HepG2 (cell line): Measurements from ENCODE around the gene MEIOB. TPM values are rescaled to one million over a fixed set of nuclear protein-coding genes. Genes with fewer than 3 reads are reported as not detected.

Experiments
- ATAC-seq: fragments of 200-7000 bp; cut with Tn5 transposase; 3 replicates; pipeline ENCODE4 v1.9.1; 2020; ENCODE audit warnings: mild to moderate bottlenecking, moderate library complexity
- BruUV-seq: library from RNA; stranded (reverse); fragments of 400-500 nt; replicated peaks from 2 replicates; lab custom pipeline; 2021; lab: Mats Ljungman, UMichigan
- CTCF ChIA-PET: fragments of 300-600 bp; formaldehyde crosslinking; extraction: SDS; loops from one replicate; lab custom pipeline; 2021; ENCODE audit warnings: low total read pairs, inconsistent platforms, low intra/inter-chr PET ratio; lab: Yijun Ruan, JAX
- POLR2A ChIA-PET: fragments of 350-600 bp; sonication (Branson Sonifier 250); formaldehyde crosslinking; loops from one replicate; lab custom pipeline; 2020; ENCODE audit warnings: antibody characterized with exemption, inconsistent platforms; lab: Yijun Ruan, JAX
- DNase-seq: peaks from one replicate; pipeline ENCODE4 v3.0.0-alpha.2; 2015; ENCODE audit warnings: low spot score
- FAIRE-seq: peaks from 3 replicates; lab custom pipeline; 2011; peaks lifted over from hg19 to GRCh38; lab: Jason Lieb, UNC
- H2AFZ ChIP-seq: one replicate; pipeline ENCODE4 v1.6.1; 2011; ENCODE audit warnings: low read length, inconsistent platforms
- H3K27ac ChIP-seq: fragments of 300-600 bp; 3 replicates; pipeline ENCODE4 v1.8.0; 2011; ENCODE audit warnings: mixed run types, mild to moderate bottlenecking, mixed read lengths, low read length, inconsistent platforms; ENCODE audit not compliant: insufficient read depth; ENCODE audit errors: extremely low read length
- H3K27me3 ChIP-seq, 2 experiments: fragments of 200-600 bp in 1 of 2; 2 replicates in 1 of 2; 3 replicates in 1 of 2; pipeline versions ENCODE4 v1.6.0 to v1.8.0; 2011; ENCODE audit warnings: low read length in 2 of 2, mild to moderate bottlenecking in 2 of 2, moderate library complexity in 2 of 2, inconsistent platforms in 1 of 2; ENCODE audit not compliant: insufficient read depth in 2 of 2, control insufficient read depth in 1 of 2
- H3K36me3 ChIP-seq, 2 experiments: fragments of 200-600 bp in 1 of 2; replicated peaks in 1 of 2; 2 replicates in 1 of 2; 3 replicates in 1 of 2; pipeline versions ENCODE4 v1.5.1 to v1.8.0; 2011; ENCODE audit warnings: low read length in 2 of 2, inconsistent platforms in 1 of 2; ENCODE audit not compliant: insufficient read depth in 2 of 2, control insufficient read depth in 1 of 2
- H3K4me1 ChIP-seq: 2 replicates; pipeline ENCODE4 v1.5.1; 2012; ENCODE audit warnings: low read length, inconsistent platforms; ENCODE audit not compliant: insufficient read depth
- H3K4me2 ChIP-seq: 2 replicates; pipeline ENCODE4 v1.6.0; 2011; ENCODE audit warnings: low read depth, low read length, inconsistent platforms
- H3K4me3 ChIP-seq, 3 experiments: fragments of 200-600 bp in 1 of 3; sonication (generic), shearing (Covaris generic) in 1 of 3; replicated peaks in 1 of 3; 2 replicates each; pipeline ENCODE4 v1.5.1; 2011 to 2016; ENCODE audit warnings: low read length in 3 of 3, inconsistent platforms in 2 of 3, low read depth in 2 of 3, mild to moderate bottlenecking in 2 of 3, control low read depth in 1 of 3, mixed read lengths in 1 of 3; ENCODE audit not compliant: insufficient read depth in 1 of 3
- H3K79me2 ChIP-seq: one replicate; pipeline ENCODE4 v1.6.1; 2011; ENCODE audit warnings: low read length, inconsistent platforms; ENCODE audit not compliant: insufficient read depth
- H3K9ac ChIP-seq: 2 replicates; pipeline ENCODE4 v1.6.0; 2011; ENCODE audit warnings: mild to moderate bottlenecking, low read depth, low read length, inconsistent platforms; ENCODE audit not compliant: insufficient read depth
- H3K9me3 ChIP-seq: 2 replicates; pipeline ENCODE4 v1.5.1; 2012; ENCODE audit warnings: mild to moderate bottlenecking, low read length
- H4K20me1 ChIP-seq: 2 replicates; pipeline ENCODE4 v1.6.0; 2011; ENCODE audit warnings: inconsistent platforms, mild to moderate bottlenecking, low read length, moderate library complexity; ENCODE audit not compliant: insufficient read depth
- KLF16 ChIP-seq, 2 experiments: sonication (generic) in 1 of 2; formaldehyde crosslinking in 1 of 2; IDR thresholded peaks; 2 replicates each; pipeline versions ENCODE4 v1.6.1 to v1.8.0; 2016 to 2023; ENCODE audit warnings: missing genetic modification reagents in 2 of 2, missing compliant biosample characterization in 1 of 2
- RXRA ChIP-seq: sonication (generic); formaldehyde crosslinking; IDR thresholded peaks from 2 replicates; pipeline ENCODE4 v1.5.1; 2020; ENCODE audit warnings: missing genetic modification reagents
- TCF12 ChIP-seq, 2 experiments: fragments of 450-650 bp in 1 of 2; sonication (generic) in 1 of 2; formaldehyde crosslinking in 1 of 2; IDR thresholded peaks; 2 replicates each; pipeline versions ENCODE4 v1.6.1 to v1.8.0; 2017 to 2022; ENCODE audit warnings: antibody characterized with exemption in 1 of 2, mild to moderate bottlenecking in 1 of 2, missing genetic modification reagents in 1 of 2, moderate library complexity in 1 of 2
- U2AF1 ChIP-seq: fragments of 200-400 bp; formaldehyde crosslinking; optimal IDR thresholded peaks from 2 replicates; pipeline ENCODE3; 2017; ENCODE audit warnings: mild to moderate bottlenecking, low read depth, low read length
- ZBTB38 ChIP-seq: sonication (generic); formaldehyde crosslinking; IDR thresholded peaks from 2 replicates; pipeline ENCODE4 v1.5.1; 2020; ENCODE audit warnings: mild to moderate bottlenecking, missing genetic modification reagents
- ZKSCAN5 ChIP-seq: sonication (generic); formaldehyde crosslinking; IDR thresholded peaks from 2 replicates; pipeline ENCODE4 v1.5.1; 2020; ENCODE audit warnings: mild to moderate bottlenecking, missing genetic modification reagents
- ZNF652 ChIP-seq: IDR thresholded peaks from 2 replicates; pipeline ENCODE4 v1.6.1; 2016; ENCODE audit warnings: low read depth, borderline replicate concordance
- ZNF724P ChIP-seq: sonication (generic); formaldehyde crosslinking; IDR thresholded peaks from 2 replicates; pipeline ENCODE4 v1.8.0; 2022; ENCODE audit warnings: missing genetic modification reagents, borderline replicate concordance
- WGBS: methylation state at CpG from one replicate; pipeline ENCODE4 v1.1.6; 2017; ENCODE audit warnings: low lambda C conversion rate; 5-methylcytosine and 5-hydroxymethylcytosine counted together
- in situ Hi-C: cut with HindIII; loops from 2 replicates; pipeline ENCODE4 v1.10.0; 2017; ENCODE audit warnings: low pct_unique_long_range_greater_than_20kb; ENCODE audit not compliant: extremely low pct_ligation_motif_present
- intact Hi-C: fragments of 100-400 bp; cut with micrococcal nuclease; formaldehyde crosslinking; loops from one replicate; pipeline ENCODE4 v1.10.0; 2022; ENCODE audit not compliant: unreplicated experiment
- polyA plus RNA-seq, 8 experiments: library from polyadenylated mRNA; depleted of rRNA in 3 of 8; stranded (reverse) in 7 of 8; unstranded in 1 of 8; fragments of >200 nt; fragmentation: Illumina TruSeq in 4 of 8; extraction: Trizol in 4 of 8; gene quantifications; 2 replicates each; pipeline versions ENCODE4 v1.2.1 to v1.2.3, GENCODE V29; 2011 to 2016; ENCODE audit warnings: low read depth in 4 of 8, missing spikeins in 1 of 8, mixed read lengths in 1 of 8; ENCODE audit not compliant: insufficient read depth in 1 of 8
- total RNA-seq, 5 experiments: library from RNA; depleted of rRNA; stranded (reverse); fragments of >200 nt; fragmentation: Illumina TruSeq; extraction: Trizol; gene quantifications; 2 replicates each; pipeline ENCODE4 v1.2.3, GENCODE V29; 2016; ENCODE audit warnings: low read depth in 1 of 5
- TF ChIP-seq, protein P1 (sequence below): sonication (generic); formaldehyde crosslinking; IDR thresholded peaks from 2 replicates; pipeline ENCODE4 v1.4.0; 2020; ENCODE audit warnings: missing genetic modification reagents
- TF ChIP-seq, protein P2 (sequence below): sonication (generic); formaldehyde crosslinking; IDR thresholded peaks from 2 replicates; pipeline ENCODE4 v1.4.0; 2020; ENCODE audit warnings: mild to moderate bottlenecking, missing genetic modification reagents
- TF ChIP-seq, protein P3 (sequence below): sonication (generic); formaldehyde crosslinking; IDR thresholded peaks from 2 replicates; pipeline ENCODE4 v1.8.1; 2023; ENCODE audit warnings: mild to moderate bottlenecking, inconsistent platforms, moderate library complexity, missing genetic modification reagents, borderline replicate concordance

MEIOB gene
- total and polyA plus RNA-seq, 2 of the 13 experiments (the other 11 are each of a cell fraction or from before 2014, with no cell fraction given): 0.17 TPM; not detected in 1

DNA sequence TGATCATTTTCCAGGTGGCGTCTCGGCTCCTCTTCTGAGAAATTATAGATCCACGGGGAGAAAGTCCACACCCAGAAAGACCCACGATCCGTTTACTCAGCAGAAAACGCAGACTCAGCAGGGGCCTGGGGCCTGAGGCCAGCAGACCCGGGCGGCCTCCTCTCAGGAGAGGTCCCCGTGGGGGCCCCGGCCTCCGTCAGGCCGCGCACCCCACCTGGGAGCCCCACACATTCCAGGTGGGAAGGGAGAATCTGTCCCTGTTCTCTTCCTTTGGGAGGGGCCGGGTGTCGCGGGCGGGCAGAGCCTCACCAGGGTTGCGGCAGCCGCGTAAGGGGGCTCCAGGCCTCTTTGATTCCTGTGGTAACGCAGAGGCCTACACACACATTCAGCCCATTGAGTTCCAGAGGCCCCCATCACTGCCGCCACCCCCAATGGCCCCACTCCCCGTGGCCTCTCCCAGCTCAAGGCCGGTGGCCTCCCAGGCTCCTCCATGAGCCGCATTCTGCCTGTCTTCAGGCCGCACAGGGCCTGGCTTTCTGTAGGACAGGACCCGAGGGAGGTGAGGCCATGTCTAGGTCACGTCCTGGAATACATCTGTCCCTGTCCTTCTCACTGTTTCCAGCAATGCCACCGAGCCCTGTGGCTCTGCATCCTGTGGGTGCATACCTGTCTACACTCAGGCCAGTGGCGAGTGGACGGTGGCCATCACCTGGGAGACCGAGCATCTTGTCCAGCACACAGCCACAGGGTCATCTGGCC, 76.9 kb downstream of the MEIOB start:
- FAIRE-seq (peak; percentile 40), ATAC-seq (peak; percentile 11), DNase-seq (no peak)
- peak overlapping the region; percentile 92 for H3K4me2 ChIP-seq
- in situ Hi-C loops: no loop called here
- no peak overlapping the region for H2AFZ ChIP-seq
- H3K9ac ChIP-seq: peak overlapping the region; percentile 73
- peak overlapping the region; percentile 53 to 75 (median 59) for H3K4me3 ChIP-seq
- intact Hi-C loops: loop anchor here (1.0 kb wide), 1 partner anchor 17 kb away; no protein-coding TSS in a partner anchor
- WGBS: 23% methylated on average over 17 of the region's 32 CpGs
- H3K27ac ChIP-seq: peak overlapping the region; percentile 65
- H3K79me2 ChIP-seq: no peaks in the 10 kb centered on the region
- H4K20me1 ChIP-seq: no peaks in the 10 kb centered on the region
- POLR2A ChIA-PET: interaction anchor here (1.1 to 5.5 kb wide), 5 partner anchors 12 to 360 kb away, joined by 3 to 57 read pairs (median 3); partner anchors contain the start of genes EME2, NUBP2, SPSB3 and TRAF7
- peaks cover 25% of the 10 kb centered on the region for H3K4me1 ChIP-seq
- CTCF ChIA-PET: interaction anchor here (1.7 kb wide), 1 partner anchor 18 kb away, joined by 4 read pairs; no protein-coding TSS in a partner anchor
- BruUV-seq: TSS peak; percentile 61
- H3K9me3 ChIP-seq: peaks cover 24% of the 10 kb centered on the region
- H3K36me3 ChIP-seq: no peaks in the 10 kb centered on the region
- H3K27me3 ChIP-seq: no peaks in the 10 kb centered on the region
- TF ChIP-seq KLF16 (CRISPR knock-in tag; IDR thresholded peaks at IDR 0.05) (no peak), RXRA (CRISPR knock-in tag) (no peak), ZNF724P (CRISPR knock-in tag) (no peak), U2AF1 (peak; percentile 8), ZNF652 (CRISPR knock-in tag) (no peak), ZBTB38 (CRISPR knock-in tag) (0 out of 2 replicates have a peak, but pooled peaks have one; percentile 39), TCF12 (IDR thresholded peaks at IDR 0.05) (no peak), TCF12 (CRISPR knock-in tag; IDR thresholded peaks at IDR 0.05) (no peak), ZKSCAN5 (no peak)
- TF ChIP-seq, protein P1, sequence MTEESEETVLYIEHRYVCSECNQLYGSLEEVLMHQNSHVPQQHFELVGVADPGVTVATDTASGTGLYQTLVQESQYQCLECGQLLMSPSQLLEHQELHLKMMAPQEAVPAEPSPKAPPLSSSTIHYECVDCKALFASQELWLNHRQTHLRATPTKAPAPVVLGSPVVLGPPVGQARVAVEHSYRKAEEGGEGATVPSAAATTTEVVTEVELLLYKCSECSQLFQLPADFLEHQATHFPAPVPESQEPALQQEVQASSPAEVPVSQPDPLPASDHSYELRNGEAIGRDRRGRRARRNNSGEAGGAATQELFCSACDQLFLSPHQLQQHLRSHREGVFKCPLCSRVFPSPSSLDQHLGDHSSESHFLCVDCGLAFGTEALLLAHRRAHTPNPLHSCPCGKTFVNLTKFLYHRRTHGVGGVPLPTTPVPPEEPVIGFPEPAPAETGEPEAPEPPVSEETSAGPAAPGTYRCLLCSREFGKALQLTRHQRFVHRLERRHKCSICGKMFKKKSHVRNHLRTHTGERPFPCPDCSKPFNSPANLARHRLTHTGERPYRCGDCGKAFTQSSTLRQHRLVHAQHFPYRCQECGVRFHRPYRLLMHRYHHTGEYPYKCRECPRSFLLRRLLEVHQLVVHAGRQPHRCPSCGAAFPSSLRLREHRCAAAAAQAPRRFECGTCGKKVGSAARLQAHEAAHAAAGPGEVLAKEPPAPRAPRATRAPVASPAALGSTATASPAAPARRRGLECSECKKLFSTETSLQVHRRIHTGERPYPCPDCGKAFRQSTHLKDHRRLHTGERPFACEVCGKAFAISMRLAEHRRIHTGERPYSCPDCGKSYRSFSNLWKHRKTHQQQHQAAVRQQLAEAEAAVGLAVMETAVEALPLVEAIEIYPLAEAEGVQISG (CRISPR knock-in tag): peak; percentile 19; the same call in 1 of the 2 replicates
- TF ChIP-seq, protein P2, sequence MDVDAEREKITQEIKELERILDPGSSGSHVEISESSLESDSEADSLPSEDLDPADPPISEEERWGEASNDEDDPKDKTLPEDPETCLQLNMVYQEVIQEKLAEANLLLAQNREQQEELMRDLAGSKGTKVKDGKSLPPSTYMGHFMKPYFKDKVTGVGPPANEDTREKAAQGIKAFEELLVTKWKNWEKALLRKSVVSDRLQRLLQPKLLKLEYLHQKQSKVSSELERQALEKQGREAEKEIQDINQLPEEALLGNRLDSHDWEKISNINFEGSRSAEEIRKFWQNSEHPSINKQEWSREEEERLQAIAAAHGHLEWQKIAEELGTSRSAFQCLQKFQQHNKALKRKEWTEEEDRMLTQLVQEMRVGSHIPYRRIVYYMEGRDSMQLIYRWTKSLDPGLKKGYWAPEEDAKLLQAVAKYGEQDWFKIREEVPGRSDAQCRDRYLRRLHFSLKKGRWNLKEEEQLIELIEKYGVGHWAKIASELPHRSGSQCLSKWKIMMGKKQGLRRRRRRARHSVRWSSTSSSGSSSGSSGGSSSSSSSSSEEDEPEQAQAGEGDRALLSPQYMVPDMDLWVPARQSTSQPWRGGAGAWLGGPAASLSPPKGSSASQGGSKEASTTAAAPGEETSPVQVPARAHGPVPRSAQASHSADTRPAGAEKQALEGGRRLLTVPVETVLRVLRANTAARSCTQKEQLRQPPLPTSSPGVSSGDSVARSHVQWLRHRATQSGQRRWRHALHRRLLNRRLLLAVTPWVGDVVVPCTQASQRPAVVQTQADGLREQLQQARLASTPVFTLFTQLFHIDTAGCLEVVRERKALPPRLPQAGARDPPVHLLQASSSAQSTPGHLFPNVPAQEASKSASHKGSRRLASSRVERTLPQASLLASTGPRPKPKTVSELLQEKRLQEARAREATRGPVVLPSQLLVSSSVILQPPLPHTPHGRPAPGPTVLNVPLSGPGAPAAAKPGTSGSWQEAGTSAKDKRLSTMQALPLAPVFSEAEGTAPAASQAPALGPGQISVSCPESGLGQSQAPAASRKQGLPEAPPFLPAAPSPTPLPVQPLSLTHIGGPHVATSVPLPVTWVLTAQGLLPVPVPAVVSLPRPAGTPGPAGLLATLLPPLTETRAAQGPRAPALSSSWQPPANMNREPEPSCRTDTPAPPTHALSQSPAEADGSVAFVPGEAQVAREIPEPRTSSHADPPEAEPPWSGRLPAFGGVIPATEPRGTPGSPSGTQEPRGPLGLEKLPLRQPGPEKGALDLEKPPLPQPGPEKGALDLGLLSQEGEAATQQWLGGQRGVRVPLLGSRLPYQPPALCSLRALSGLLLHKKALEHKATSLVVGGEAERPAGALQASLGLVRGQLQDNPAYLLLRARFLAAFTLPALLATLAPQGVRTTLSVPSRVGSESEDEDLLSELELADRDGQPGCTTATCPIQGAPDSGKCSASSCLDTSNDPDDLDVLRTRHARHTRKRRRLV (CRISPR knock-in tag): no peak
- TF ChIP-seq, protein P3, sequence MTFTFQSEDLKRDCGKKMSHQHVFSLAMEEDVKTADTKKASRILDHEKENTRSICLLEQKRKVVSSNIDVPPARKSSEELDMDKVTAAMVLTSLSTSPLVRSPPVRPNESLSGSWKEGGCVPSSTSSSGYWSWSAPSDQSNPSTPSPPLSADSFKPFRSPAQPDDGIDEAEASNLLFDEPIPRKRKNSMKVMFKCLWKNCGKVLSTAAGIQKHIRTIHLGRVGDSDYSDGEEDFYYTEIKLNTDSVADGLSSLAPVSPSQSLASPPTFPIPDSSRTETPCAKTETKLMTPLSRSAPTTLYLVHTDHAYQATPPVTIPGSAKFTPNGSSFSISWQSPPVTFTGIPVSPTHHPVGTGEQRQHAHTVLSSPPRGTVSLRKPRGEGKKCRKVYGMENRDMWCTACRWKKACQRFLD: no peak
